IPS-18a (cell line): ENCODE measurements around the gene ASB12.
"Not testable (repeated sequence)": the region's sequence is repeated elsewhere in the genome, so short reads cannot be mapped to it uniquely, and the experiment has no call there.

Experiments
- H3K27ac ChIP-seq: one replicate; pipeline ENCODE4 v1.5.1; 2013; ENCODE audit warnings: low read length
- H3K27me3 ChIP-seq: one replicate; pipeline ENCODE4 v1.6.1; 2013; ENCODE audit warnings: mild to moderate bottlenecking, low read length; ENCODE audit not compliant: control insufficient read depth, insufficient read depth
- H3K36me3 ChIP-seq: one replicate; pipeline ENCODE4 v1.6.1; 2013; ENCODE audit warnings: low read depth, low read length; ENCODE audit not compliant: control insufficient read depth
- H3K4me1 ChIP-seq: one replicate; pipeline ENCODE4 v1.6.1; 2013; ENCODE audit warnings: low read depth, low read length; ENCODE audit not compliant: control insufficient read depth
- H3K4me3 ChIP-seq: one replicate; pipeline ENCODE4 v1.5.1; 2013; ENCODE audit warnings: low read length
- H3K9ac ChIP-seq: one replicate; pipeline ENCODE4 v1.6.1; 2013; ENCODE audit warnings: mild to moderate bottlenecking, low read length, moderate library complexity
- H3K9me3 ChIP-seq: one replicate; pipeline ENCODE4 v1.6.1; 2013; ENCODE audit warnings: low read depth, low read length; ENCODE audit not compliant: control insufficient read depth

ASB12 gene, protein sequence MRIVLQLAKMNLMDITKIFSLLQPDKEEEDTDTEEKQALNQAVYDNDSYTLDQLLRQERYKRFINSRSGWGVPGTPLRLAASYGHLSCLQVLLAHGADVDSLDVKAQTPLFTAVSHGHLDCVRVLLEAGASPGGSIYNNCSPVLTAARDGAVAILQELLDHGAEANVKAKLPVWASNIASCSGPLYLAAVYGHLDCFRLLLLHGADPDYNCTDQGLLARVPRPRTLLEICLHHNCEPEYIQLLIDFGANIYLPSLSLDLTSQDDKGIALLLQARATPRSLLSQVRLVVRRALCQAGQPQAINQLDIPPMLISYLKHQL

DNA sequence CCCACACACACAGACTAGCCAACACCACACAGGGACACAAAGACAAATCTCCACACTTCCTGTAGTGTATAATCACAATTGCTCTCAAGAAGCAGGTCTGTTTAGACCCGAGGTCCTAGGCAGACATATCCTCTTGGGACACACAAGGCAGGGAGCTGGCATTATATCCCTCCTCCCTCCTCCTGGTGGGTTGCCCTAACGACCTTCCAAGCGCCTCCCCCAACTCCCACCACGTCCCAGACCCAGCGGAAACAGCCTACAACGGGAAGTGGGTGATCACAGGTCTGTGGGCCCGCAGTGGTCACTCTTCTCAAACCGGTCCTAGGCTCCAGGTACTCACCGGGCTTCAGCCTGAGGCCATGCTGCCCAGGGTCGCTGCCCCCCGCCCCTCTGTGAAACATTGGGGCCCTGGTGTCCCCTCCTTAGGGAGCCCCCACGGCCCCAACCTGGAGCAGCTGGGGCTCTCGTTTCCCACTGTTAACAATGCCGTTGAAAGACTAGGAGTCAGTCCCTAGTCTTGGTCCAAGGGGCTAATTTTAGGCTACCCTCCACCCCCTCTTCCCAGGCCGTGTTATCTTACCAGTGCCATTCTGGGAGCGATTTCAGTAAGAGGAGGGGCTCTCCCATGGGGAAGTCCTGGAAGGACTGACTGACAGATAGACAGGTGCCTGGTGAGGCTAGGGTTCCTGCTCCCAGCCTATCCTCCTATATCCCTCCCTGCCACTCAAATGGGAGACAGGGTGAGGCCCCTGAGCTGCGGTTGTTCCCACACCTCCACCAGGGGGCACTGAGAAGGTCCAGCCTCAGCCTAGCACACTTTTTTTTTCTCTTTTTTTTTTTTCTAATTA, at the start of gene ASB12:
Gene ASB12 (minus strand): TSS at position 485 of the 848 bp plus-strand sequence. CDS start 4,957 bp downstream, outside the sequence.
- Histone ChIP-seq H3K27me3 (no peaks in the 10 kb centered on the region), H3K36me3 (no peaks in the 10 kb centered on the region), H3K27ac (no peak within 1 kb of the TSS), H3K9ac (no peak within 1 kb of the TSS), H3K4me1 (no peaks in the 10 kb centered on the region), H3K9me3 (peaks cover under 1% of the 10 kb centered on the region), H3K4me3 (no peak within 1 kb of the TSS)

- no peak overlapping the region for H3K9ac ChIP-seq
- no peaks in the 10 kb centered on the region for H3K4me1 ChIP-seq
- no peak overlapping the region for H3K27ac ChIP-seq
- H3K4me3 ChIP-seq = no peak overlapping the region
- H3K27me3 ChIP-seq = no peaks in the 10 kb centered on the region
- H3K36me3 ChIP-seq = no peaks in the 10 kb centered on the region
- peaks cover 19% of the 10 kb centered on the region for H3K9me3 ChIP-seq
Observed at GRCh38 chrX:64265265-64265664, 34.9 kb upstream of the ASB12 start.

GRCh38 chrX:64229154-64229553, 1.3 kb downstream of the ASB12 start:
- H3K27ac ChIP-seq = no peak overlapping the region
- H3K36me3 ChIP-seq = no peaks in the 10 kb centered on the region
- no peaks in the 10 kb centered on the region for H3K9me3 ChIP-seq
- H3K27me3 ChIP-seq = no peaks in the 10 kb centered on the region
- H3K4me3 ChIP-seq = no peak overlapping the region
- no peak overlapping the region for H3K9ac ChIP-seq
- no peaks in the 10 kb centered on the region for H3K4me1 ChIP-seq

- Histone ChIP-seq H3K27ac (no peak overlapping the region), H3K9me3 (peaks cover 4% of the 10 kb centered on the region), H3K4me1 (no peaks in the 10 kb centered on the region), H3K27me3 (no peaks in the 10 kb centered on the region), H3K4me3 (no peak overlapping the region), H3K36me3 (no peaks in the 10 kb centered on the region), H3K9ac (no peak overlapping the region)
Observed at GRCh38 chrX:64218023-64218422, 12.4 kb downstream of the ASB12 start.

DNA sequence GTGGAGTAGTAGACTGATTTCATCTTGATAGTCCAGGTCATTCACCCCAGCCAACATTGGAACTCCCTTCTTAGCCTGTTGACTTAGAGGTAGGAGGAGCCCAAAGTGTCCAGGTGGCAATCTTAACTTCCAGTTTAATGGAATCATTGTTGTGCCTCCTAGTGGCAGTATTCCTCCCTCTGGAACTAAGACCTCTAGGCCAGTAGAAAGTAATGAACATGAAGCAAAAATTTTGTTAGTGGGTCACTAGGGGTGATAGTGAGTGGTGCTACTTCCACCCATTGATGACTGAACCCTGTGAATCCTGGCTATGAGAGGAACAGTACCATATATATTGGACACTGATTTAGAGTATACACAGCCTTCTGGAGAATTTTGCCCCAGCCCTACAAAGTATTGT, 16.4 kb downstream of the ASB12 start:
- H3K27ac ChIP-seq, H3K9ac ChIP-seq, H3K36me3 ChIP-seq, H3K4me1 ChIP-seq, H3K27me3 ChIP-seq, H3K9me3 ChIP-seq, H3K4me3 ChIP-seq: not testable (repeated sequence)

- H3K9ac ChIP-seq = peak overlapping the region; percentile 66
- H3K4me1 ChIP-seq = no peaks in the 10 kb centered on the region
- no peak overlapping the region for H3K27ac ChIP-seq
- H3K4me3 ChIP-seq = peak overlapping the region; percentile 62
- peaks cover 5% of the 10 kb centered on the region for H3K27me3 ChIP-seq
- no peaks in the 10 kb centered on the region for H3K36me3 ChIP-seq
- H3K9me3 ChIP-seq = peaks cover 3% of the 10 kb centered on the region
Observed at GRCh38 chrX:64206556-64207162, 23.7 kb downstream of the ASB12 start.

DNA sequence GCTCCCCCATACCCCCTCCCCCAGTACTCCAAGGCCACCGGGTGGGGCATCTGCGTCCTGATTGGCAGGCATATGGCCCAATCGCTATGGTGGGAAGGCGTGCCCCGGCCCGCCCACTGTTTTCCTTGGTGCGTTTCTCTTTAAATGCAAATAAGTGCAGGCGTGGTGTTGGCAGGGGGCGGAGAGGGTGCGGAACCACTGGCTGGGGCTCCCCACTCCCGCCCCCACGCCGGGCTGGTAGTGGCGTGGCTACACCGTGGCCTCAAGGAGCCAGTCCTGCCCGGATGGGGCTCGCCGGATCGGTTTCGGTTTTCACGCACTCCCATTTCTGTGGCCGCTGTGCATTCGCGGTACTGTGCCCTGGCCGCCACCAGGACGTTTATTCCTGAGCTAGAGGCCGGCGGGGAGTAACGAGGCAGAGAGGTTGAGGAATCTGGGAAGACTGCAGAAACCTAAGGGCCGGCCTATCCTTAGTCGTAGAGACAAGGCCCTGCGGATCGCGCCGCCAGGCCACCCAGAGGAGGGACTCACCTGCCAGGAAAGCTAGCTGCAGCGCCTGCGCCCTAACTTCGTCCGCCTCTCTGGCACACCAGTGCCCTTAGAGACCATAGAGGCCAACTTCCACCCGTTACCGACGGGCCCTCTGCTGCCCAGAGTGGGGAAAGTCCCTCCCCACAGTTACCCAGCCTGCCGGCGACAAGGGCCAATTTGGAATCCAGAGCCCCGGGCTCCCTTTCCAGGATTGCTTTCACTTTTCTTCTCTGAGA, 24.5 kb downstream of the ASB12 start:
- no peaks in the 10 kb centered on the region for H3K4me1 ChIP-seq
- H3K9ac ChIP-seq = peak overlapping the region; percentile 66
- peaks cover 3% of the 10 kb centered on the region for H3K9me3 ChIP-seq
- H3K27me3 ChIP-seq = peaks cover 5% of the 10 kb centered on the region
- no peaks in the 10 kb centered on the region for H3K36me3 ChIP-seq
- peak overlapping the region; percentile 62 for H3K4me3 ChIP-seq
- no peak overlapping the region for H3K27ac ChIP-seq

GRCh38 chrX:64205441-64205734, 25.0 kb downstream of the ASB12 start, which contains the start of gene AMER1:
Gene AMER1, minus strand, starts transcription at chrX:64205708. Its CDS starts 12,422 bp downstream, at chrX:64193286.
- peaks cover 5% of the 10 kb centered on the region for H3K27me3 ChIP-seq
- H3K9me3 ChIP-seq = peaks cover 3% of the 10 kb centered on the region
- no peaks in the 10 kb centered on the region for H3K4me1 ChIP-seq
- no peak within 1 kb of the TSS for H3K27ac ChIP-seq
- H3K9ac ChIP-seq = peak within 1 kb of the TSS; percentile 66
- peak within 1 kb of the TSS; percentile 66 for H3K4me3 ChIP-seq
- no peaks in the 10 kb centered on the region for H3K36me3 ChIP-seq

- Histone ChIP-seq H3K9ac (peak overlapping the region; percentile 44), H3K36me3 (no peaks in the 10 kb centered on the region), H3K27me3 (peaks cover 5% of the 10 kb centered on the region), H3K4me3 (peak overlapping the region; percentile 66), H3K27ac (no peak overlapping the region), H3K9me3 (peaks cover 3% of the 10 kb centered on the region), H3K4me1 (no peaks in the 10 kb centered on the region)
Observed at GRCh38 chrX:64204701-64205440, 25.5 kb downstream of the ASB12 start.

DNA sequence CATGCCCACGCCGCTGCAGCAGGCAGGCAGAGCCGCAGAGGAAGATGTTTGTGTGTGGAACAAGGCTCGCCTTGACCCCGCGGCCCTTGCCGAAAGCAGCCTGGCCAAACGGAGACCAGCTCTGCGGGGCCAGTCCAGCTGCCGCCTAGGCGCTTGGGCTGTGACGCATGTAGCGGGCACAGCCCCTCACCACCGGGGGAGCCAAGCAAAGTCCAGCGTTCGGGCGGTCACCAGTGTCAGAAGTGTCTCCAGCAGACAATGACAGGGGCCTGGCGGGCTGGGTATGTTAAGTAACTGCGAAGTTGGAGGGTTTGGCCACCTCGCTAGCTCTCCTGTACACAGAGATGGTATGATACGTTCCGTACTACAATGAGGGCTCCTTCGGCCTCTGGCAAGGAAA, 26.2 kb downstream of the ASB12 start:
- H3K4me1 ChIP-seq = no peaks in the 10 kb centered on the region
- peak overlapping the region; percentile 66 for H3K4me3 ChIP-seq
- H3K27me3 ChIP-seq = peaks cover 5% of the 10 kb centered on the region
- H3K36me3 ChIP-seq = no peaks in the 10 kb centered on the region
- H3K9me3 ChIP-seq = peaks cover under 1% of the 10 kb centered on the region
- H3K9ac ChIP-seq = peak overlapping the region; percentile 34
- no peak overlapping the region for H3K27ac ChIP-seq
